ENCODE measurements around the gene LAMA1.

The LAMA1 gene

DNA sequence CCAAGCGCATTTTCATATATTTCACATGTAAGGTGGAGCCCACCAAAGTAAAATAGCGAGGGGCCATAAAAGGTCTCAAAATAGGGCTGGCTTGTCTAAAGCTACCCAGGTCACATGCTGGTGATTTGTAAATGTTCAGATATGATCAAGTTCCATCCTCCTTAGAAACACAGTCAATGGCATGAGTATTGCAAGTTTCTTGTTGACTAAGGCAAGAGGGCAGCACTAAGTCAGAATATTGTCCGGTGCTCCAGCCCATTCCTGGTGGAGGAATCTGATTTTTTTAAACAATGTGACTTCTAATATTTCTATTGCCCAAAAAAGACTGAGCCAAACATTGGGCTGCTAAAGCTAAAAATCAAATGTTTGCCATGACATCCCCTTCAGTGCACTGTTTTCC lies 85.1 kb downstream of the LAMA1 start:
- Histone ChIP-seq H3K27me3 (ENCODE audit: control insufficient read depth, insufficient read depth, low read length) (no peaks in the 10 kb centered on the region), H3K4me3 (ENCODE audit: low read length) (no peak overlapping the region), H3K9ac (ENCODE audit: low read length) (no peak overlapping the region), H3K36me3 (ENCODE audit: control insufficient read depth, insufficient read depth, low read length) (no peaks in the 10 kb centered on the region), H3K4me1 (ENCODE audit: control insufficient read depth, insufficient read depth, low read length) (no peaks in the 10 kb centered on the region), H3K27ac (ENCODE audit: low read depth, low read length) (no peak overlapping the region)

DNA sequence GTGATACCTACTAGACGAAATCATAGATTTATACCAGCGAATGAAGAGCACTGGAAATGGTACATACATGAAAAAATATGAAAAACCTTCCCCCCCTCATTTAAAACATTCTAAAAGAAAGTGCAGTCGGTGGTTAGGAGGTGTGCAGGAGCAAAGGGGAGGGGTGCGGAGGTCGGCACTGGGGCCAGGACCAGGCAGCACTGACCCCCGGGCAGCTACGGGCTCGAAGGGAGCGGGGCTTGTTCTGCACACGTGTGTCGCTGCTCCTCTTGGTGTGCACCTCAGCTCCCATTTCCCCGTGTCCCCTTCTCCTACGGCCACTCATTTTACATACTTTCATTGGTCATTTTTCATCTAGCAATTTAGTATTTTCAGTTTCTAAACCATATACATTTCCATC lies 89.0 kb downstream of the LAMA1 start:
- Histone ChIP-seq H3K36me3 (ENCODE audit: control insufficient read depth, insufficient read depth, low read length) (no peaks in the 10 kb centered on the region), H3K27ac (ENCODE audit: low read depth, low read length) (no peak overlapping the region), H3K9ac (ENCODE audit: low read length) (no peak overlapping the region), H3K27me3 (ENCODE audit: control insufficient read depth, insufficient read depth, low read length) (no peaks in the 10 kb centered on the region), H3K4me3 (ENCODE audit: low read length) (no peak overlapping the region), H3K4me1 (ENCODE audit: control insufficient read depth, insufficient read depth, low read length) (no peaks in the 10 kb centered on the region)

DNA sequence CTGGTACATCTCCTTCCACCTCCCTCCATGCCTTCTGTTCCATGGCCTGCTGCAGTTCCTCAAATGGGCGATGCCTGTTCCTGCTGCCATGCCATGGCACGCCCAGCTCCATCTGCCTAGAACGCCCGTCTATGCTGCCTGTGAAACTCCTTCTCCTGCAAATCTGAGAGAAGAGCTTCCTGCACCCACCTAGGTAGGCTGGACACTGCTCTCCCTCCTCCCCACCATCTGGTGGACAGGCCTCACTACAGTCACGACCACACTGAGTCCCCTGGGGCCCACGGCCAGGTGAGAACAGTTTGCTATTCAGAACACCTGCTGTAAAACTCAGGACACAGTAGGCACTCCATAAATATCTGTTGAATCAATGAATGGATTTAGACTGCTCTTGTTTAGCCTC lies 92.4 kb downstream of the LAMA1 start:
- Histone ChIP-seq H3K4me1 (ENCODE audit: control insufficient read depth, insufficient read depth, low read length) (no peaks in the 10 kb centered on the region), H3K27me3 (ENCODE audit: control insufficient read depth, insufficient read depth, low read length) (no peaks in the 10 kb centered on the region), H3K4me3 (ENCODE audit: low read length) (no peak overlapping the region), H3K27ac (ENCODE audit: low read depth, low read length) (no peak overlapping the region), H3K9ac (ENCODE audit: low read length) (no peak overlapping the region), H3K36me3 (ENCODE audit: control insufficient read depth, insufficient read depth, low read length) (no peaks in the 10 kb centered on the region)

DNA sequence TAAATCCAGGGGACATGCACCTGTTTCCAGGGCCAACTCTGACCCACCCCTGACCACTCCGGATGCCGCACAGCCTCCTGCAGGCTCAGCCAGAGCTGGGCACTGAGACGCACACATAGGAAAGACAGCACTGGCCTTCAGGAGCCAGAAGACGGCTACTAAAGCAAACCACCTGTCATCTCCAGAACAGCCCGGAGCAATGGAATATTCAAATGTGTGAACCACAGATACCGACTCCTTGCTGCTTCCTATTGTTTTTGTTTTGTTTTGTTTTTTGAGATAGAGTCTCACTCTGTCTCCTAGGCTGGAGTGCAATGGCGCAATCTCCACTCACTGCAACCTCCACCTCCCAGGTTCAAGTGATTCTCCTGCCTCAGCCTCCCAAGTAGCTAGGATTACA lies 94.0 kb downstream of the LAMA1 start:
- Histone ChIP-seq H3K4me1 (ENCODE audit: control insufficient read depth, insufficient read depth, low read length) (no peaks in the 10 kb centered on the region), H3K4me3 (ENCODE audit: low read length) (no peak overlapping the region), H3K27ac (ENCODE audit: low read depth, low read length) (no peak overlapping the region), H3K9ac (ENCODE audit: low read length) (no peak overlapping the region), H3K27me3 (ENCODE audit: control insufficient read depth, insufficient read depth, low read length) (no peaks in the 10 kb centered on the region), H3K36me3 (ENCODE audit: control insufficient read depth, insufficient read depth, low read length) (no peaks in the 10 kb centered on the region)

DNA sequence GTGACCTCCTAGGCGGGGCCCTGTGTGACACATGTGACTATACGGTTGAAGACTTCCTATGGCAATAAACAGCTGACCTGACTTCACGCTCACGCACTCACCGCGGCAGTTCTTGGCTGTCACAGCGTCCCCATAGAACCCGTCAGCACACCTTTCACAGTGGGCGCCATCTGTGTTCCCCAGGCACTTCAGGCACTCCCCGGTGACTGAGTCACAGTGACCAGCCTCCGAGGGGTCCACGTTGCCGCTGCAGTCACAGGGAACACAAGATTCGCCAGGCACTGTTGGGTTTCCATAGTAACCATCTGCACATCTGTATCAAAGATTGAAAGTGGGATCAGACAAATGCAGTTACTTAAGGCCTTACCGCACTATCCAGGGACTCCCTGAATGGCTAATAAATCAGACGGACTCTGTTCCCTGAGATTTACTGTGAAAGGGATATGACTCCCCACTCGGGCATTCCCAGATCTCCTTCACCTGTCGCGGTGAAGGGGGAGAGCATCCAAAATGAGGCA lies 94.5 kb downstream of the LAMA1 start:
- Histone ChIP-seq H3K36me3 (ENCODE audit: control insufficient read depth, insufficient read depth, low read length) (no peaks in the 10 kb centered on the region), H3K9ac (ENCODE audit: low read length) (no peak overlapping the region), H3K4me3 (ENCODE audit: low read length) (no peak overlapping the region), H3K27ac (ENCODE audit: low read depth, low read length) (no peak overlapping the region), H3K27me3 (ENCODE audit: control insufficient read depth, insufficient read depth, low read length) (no peaks in the 10 kb centered on the region), H3K4me1 (ENCODE audit: control insufficient read depth, insufficient read depth, low read length) (no peaks in the 10 kb centered on the region)

DNA sequence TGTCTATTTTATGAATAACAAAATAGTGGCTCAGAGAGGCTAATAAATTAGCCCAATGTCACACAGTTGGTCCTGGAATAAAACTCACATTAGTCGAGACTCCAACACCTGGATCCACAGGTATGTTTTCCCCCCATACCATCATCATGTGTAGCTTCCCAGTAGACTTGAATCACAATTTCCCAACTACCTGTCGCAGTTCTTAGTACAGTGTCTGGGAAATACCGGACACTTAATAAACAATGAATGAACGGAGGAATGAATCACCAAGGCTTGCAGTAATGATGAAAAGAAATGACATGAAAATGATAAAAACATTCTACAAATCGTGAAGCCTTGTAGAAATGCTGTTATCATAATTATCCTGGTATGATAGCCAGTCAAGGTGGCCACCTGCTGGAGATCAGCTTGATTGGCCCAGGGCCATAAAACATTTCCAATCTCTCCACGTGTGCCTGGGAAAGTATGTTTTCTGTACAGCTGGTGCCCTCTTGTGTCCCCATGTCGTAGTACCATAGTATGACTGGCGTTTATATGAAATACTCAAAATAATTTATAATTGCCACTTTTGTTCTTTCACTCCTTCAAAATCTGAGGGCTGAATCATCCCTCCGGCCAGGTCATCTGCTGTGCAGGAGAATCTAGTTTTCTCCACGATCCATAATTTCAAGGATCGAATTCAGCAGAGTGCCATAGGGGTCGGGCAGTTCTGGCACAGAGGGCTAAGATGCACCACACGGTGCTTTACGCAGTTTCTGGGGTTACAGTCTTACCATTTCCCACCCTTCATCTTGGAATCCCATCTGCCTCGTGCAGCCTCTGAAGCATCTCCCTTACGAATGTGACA lies 95.4 kb downstream of the LAMA1 start:
- no peaks in the 10 kb centered on the region for H3K27me3 ChIP-seq (ENCODE audit: control insufficient read depth, insufficient read depth, low read length)
- no peaks in the 10 kb centered on the region for H3K4me1 ChIP-seq (ENCODE audit: control insufficient read depth, insufficient read depth, low read length)
- H3K27ac ChIP-seq (ENCODE audit: low read depth, low read length) = no peak overlapping the region
- no peaks in the 10 kb centered on the region for H3K36me3 ChIP-seq (ENCODE audit: control insufficient read depth, insufficient read depth, low read length)
- H3K4me3 ChIP-seq (ENCODE audit: low read length) = no peak overlapping the region
- H3K9ac ChIP-seq (ENCODE audit: low read length) = no peak overlapping the region

DNA sequence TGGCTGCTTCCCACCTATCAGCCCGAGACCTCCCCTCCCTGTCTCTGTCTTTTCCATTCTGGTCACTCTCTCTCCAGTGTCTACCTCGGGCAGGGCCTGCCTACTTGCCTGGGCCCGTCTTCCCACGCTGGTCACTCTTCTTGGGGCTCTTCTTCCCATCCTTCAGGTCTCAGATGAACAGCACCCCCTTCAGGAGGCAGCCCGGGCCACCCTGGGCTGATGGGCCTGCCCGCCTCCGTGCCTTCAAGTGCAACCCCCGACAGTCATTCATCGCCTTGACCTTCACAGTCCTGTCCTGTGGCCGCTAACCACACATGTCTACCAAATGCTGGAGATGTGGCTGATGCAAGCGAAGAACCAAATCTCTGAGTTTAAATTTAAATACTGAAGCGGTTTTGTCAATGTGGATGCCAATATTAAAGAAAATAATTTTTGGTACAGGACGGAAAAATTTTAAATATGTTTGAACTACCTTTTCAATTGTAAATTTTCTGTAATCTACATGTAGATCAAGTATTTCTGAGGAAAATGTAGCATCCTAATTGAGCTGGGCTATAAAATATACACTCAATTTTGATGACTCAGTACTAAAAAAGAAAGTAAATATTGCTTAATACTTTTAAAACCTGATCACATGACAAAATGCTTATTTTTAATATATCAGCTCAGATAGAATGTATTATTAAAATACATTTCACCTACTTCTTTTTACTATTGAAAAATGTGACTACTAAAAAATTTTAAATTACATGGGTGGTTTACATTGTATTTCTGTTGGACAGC lies 96.4 kb downstream of the LAMA1 start:
- Histone ChIP-seq H3K4me1 (ENCODE audit: control insufficient read depth, insufficient read depth, low read length) (no peaks in the 10 kb centered on the region), H3K27ac (ENCODE audit: low read depth, low read length) (no peak overlapping the region), H3K27me3 (ENCODE audit: control insufficient read depth, insufficient read depth, low read length) (no peaks in the 10 kb centered on the region), H3K9ac (ENCODE audit: low read length) (no peak overlapping the region), H3K4me3 (ENCODE audit: low read length) (no peak overlapping the region), H3K36me3 (ENCODE audit: control insufficient read depth, insufficient read depth, low read length) (no peaks in the 10 kb centered on the region)

DNA sequence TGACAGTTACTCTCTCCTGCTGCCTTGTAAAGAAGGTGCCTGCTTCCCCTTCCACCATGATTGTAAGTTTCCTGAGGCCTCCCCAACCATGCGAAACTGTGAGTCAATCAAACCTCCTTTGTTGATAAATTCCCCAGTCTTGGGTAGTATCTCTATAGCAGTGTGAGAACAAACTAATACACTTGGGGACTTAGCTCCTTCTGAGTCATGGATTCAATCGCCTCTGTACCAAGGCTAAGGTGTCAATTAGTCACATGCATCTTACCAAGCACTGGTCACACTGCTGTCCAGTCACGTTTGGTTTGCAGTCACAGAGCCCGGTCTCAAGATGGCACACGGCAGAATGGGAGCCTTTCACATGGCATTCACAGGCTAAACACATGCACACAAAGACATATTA lies 100.6 kb downstream of the LAMA1 start:
- Histone ChIP-seq H3K9ac (ENCODE audit: low read length) (no peak overlapping the region), H3K27me3 (ENCODE audit: control insufficient read depth, insufficient read depth, low read length) (no peaks in the 10 kb centered on the region), H3K4me1 (ENCODE audit: control insufficient read depth, insufficient read depth, low read length) (no peaks in the 10 kb centered on the region), H3K27ac (ENCODE audit: low read depth, low read length) (no peak overlapping the region), H3K36me3 (ENCODE audit: control insufficient read depth, insufficient read depth, low read length) (no peaks in the 10 kb centered on the region), H3K4me3 (ENCODE audit: low read length) (no peak overlapping the region)

DNA sequence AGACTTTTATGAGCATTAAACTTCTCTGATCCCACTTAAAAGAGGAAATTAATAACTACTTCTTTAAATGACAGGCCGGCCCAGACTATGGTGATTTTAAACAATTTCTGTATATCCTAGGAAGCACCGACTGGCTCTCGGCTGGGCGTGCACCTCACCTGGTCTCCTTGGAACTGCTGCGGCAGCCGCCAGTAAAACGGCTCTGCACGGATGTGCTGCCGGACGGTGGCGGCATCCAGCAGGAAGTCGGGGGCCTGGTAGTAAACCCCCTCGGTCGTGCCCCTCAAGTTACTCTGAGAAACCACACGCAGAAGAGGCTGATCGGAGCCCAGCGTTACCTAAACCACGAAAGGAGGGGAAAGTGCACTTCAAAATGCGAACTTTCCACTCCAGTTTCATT lies 106.5 kb downstream of the LAMA1 start:
- Histone ChIP-seq H3K4me1 (ENCODE audit: control insufficient read depth, insufficient read depth, low read length) (no peaks in the 10 kb centered on the region), H3K9ac (ENCODE audit: low read length) (no peak overlapping the region), H3K27ac (ENCODE audit: low read depth, low read length) (no peak overlapping the region), H3K27me3 (ENCODE audit: control insufficient read depth, insufficient read depth, low read length) (no peaks in the 10 kb centered on the region), H3K4me3 (ENCODE audit: low read length) (no peak overlapping the region), H3K36me3 (ENCODE audit: control insufficient read depth, insufficient read depth, low read length) (no peaks in the 10 kb centered on the region)

DNA sequence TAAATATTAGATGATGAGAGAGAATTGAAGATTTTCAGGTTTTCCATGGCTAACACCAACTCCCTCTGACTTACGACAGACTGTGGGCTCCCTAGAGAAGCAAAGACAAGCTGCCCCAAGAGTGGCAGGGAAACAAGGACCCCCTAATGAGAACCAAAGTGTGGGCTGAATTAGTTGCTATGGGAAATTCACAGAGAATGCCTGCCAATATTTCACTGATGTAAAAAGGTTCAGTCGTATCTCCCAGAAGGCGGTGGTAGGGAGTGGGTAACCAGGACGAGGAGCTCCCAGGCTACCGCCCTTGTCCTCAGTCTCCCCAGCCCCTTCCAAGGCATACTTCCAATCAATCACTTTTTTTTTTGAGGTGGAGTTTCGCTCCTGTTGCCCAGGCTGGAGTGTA lies 113.6 kb downstream of the LAMA1 start:
- no peak overlapping the region for H3K27ac ChIP-seq (ENCODE audit: low read depth, low read length)
- no peaks in the 10 kb centered on the region for H3K27me3 ChIP-seq (ENCODE audit: control insufficient read depth, insufficient read depth, low read length)
- no peak overlapping the region for H3K4me3 ChIP-seq (ENCODE audit: low read length)
- H3K36me3 ChIP-seq (ENCODE audit: control insufficient read depth, insufficient read depth, low read length) = no peaks in the 10 kb centered on the region
- H3K4me1 ChIP-seq (ENCODE audit: control insufficient read depth, insufficient read depth, low read length) = no peaks in the 10 kb centered on the region
- H3K9ac ChIP-seq (ENCODE audit: low read length) = no peak overlapping the region

DNA sequence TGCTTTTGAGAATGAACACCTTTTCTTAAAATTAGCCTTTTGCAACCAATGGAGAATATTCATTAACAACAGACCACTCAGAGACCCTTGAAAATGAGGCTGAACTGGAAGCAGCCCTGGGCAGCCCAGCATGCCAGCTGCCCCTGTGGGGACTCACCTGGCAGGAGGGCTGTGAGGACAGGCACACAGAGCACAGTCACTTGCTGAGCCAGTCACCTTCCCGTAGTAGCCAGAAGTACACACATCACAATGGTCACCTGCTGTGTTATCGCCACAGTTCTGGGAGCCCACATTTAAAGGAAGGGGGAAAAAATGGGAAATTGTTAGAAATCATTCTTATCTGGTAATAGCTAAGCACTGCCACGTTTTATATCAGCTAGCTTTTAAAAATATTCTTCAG lies 115.5 kb downstream of the LAMA1 start:
- no peaks in the 10 kb centered on the region for H3K4me1 ChIP-seq (ENCODE audit: control insufficient read depth, insufficient read depth, low read length)
- no peak overlapping the region for H3K9ac ChIP-seq (ENCODE audit: low read length)
- no peaks in the 10 kb centered on the region for H3K27me3 ChIP-seq (ENCODE audit: control insufficient read depth, insufficient read depth, low read length)
- H3K36me3 ChIP-seq (ENCODE audit: control insufficient read depth, insufficient read depth, low read length) = no peaks in the 10 kb centered on the region
- H3K4me3 ChIP-seq (ENCODE audit: low read length) = no peak overlapping the region
- no peak overlapping the region for H3K27ac ChIP-seq (ENCODE audit: low read depth, low read length)

DNA sequence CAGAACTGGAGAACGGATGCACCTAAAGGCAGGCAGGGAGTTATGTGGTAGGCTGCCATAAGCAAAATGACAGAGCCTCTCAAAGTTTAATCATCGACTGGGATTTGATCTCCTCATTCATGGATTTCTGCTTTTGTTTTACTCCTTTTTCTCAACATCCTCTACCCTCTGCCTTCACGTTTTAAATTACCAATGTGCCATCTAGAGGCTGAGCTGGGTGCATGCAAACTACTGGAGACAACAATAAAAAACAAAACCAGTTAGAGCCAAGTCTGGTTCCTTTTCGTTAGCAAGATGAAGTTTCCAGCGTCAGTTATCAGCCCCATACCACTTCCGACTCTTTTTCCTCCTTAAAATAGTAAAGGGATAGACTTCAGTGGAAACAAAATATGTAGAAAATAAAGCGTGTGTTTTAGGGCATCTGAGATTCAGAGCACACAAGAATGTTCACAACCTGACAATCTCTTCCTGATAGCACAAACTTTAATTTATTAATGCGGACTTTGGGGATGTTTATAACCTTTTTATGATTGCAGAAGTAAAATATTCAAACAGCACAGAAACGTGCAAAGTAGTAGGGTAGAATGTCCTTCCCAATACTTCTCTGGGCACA lies 117.0 kb downstream of the LAMA1 start:
- Histone ChIP-seq H3K4me1 (ENCODE audit: control insufficient read depth, insufficient read depth, low read length) (no peaks in the 10 kb centered on the region), H3K27me3 (ENCODE audit: control insufficient read depth, insufficient read depth, low read length) (no peaks in the 10 kb centered on the region), H3K4me3 (ENCODE audit: low read length) (no peak overlapping the region), H3K9ac (ENCODE audit: low read length) (no peak overlapping the region), H3K36me3 (ENCODE audit: control insufficient read depth, insufficient read depth, low read length) (no peaks in the 10 kb centered on the region), H3K27ac (ENCODE audit: low read depth, low read length) (no peak overlapping the region)

Data from rectal smooth muscle tissue (tissue), 1 donor.